Measurements from ENCODE around the gene LRPAP1.

DNA sequence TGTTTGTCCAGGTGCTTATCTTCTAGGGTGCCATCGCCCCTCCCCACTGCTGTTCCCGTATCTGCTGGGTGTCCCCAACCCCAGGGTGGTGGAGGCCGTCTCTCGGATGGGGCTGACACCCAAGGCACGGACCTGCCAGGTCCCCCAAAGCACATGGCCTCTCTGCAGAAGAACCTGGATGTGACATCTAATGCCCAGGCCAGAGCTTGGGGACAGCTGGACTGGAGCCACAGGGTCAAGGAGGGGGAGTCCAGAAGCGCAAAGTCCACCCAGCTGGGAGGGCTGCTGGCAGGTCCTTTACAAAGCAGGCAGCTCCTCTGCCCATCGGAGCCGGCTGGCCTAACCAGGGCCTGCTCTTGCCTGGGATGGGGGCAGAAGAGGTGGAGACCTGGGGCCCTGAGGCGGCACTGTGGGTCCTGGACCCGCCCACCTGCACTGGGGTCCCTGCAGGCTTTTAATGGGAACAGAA lies 69.9 kb downstream of the LRPAP1 start:
- no peak for TF ChIP-seq POLR2A (IDR thresholded peaks at IDR 0.05)
- TF ChIP-seq, protein P1, sequence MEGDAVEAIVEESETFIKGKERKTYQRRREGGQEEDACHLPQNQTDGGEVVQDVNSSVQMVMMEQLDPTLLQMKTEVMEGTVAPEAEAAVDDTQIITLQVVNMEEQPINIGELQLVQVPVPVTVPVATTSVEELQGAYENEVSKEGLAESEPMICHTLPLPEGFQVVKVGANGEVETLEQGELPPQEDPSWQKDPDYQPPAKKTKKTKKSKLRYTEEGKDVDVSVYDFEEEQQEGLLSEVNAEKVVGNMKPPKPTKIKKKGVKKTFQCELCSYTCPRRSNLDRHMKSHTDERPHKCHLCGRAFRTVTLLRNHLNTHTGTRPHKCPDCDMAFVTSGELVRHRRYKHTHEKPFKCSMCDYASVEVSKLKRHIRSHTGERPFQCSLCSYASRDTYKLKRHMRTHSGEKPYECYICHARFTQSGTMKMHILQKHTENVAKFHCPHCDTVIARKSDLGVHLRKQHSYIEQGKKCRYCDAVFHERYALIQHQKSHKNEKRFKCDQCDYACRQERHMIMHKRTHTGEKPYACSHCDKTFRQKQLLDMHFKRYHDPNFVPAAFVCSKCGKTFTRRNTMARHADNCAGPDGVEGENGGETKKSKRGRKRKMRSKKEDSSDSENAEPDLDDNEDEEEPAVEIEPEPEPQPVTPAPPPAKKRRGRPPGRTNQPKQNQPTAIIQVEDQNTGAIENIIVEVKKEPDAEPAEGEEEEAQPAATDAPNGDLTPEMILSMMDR (IDR thresholded peaks at IDR 0.05): no peak
- no peak for TF ChIP-seq POLR2AphosphoS5 (IDR thresholded peaks at IDR 0.05)
